ENCODE data around the gene NPAS3.

The NPAS3 gene

GRCh38 chr14:33564774-33565630, 626.3 kb downstream of the NPAS3 start:
- FAIRE-seq (no peak), DNase-seq (ENCODE audit: insufficient read length, low spot score) (no peak)

- no peak for FAIRE-seq
- DNase-seq (ENCODE audit: insufficient read length, low spot score): no peak
Observed at GRCh38 chr14:33566082-33566481, 627.4 kb downstream of the NPAS3 start.

GRCh38 chr14:33567023-33567728, 628.5 kb downstream of the NPAS3 start:
- FAIRE-seq (no peak), DNase-seq (ENCODE audit: insufficient read length, low spot score) (no peak)

GRCh38 chr14:33567731-33568130, 629.1 kb downstream of the NPAS3 start:
- no peak for FAIRE-seq
- no peak for DNase-seq (ENCODE audit: insufficient read length, low spot score)

GRCh38 chr14:33568935-33569579, 630.4 kb downstream of the NPAS3 start:
- no peak for FAIRE-seq
- no peak for DNase-seq (ENCODE audit: insufficient read length, low spot score)

GRCh38 chr14:33569821-33570687, 631.4 kb downstream of the NPAS3 start:
- DNase-seq (ENCODE audit: insufficient read length, low spot score) (no peak), FAIRE-seq (no peak)

GRCh38 chr14:33570694-33571310, 632.1 kb downstream of the NPAS3 start:
- DNase-seq (ENCODE audit: insufficient read length, low spot score) (no peak), FAIRE-seq (no peak)

GRCh38 chr14:33573301-33573880, 634.7 kb downstream of the NPAS3 start:
- FAIRE-seq: no peak
- DNase-seq (ENCODE audit: insufficient read length, low spot score): no peak

- no peak for DNase-seq (ENCODE audit: insufficient read length, low spot score)
- no peak for FAIRE-seq
Observed at GRCh38 chr14:33576014-33576413, 637.3 kb downstream of the NPAS3 start.

DNA sequence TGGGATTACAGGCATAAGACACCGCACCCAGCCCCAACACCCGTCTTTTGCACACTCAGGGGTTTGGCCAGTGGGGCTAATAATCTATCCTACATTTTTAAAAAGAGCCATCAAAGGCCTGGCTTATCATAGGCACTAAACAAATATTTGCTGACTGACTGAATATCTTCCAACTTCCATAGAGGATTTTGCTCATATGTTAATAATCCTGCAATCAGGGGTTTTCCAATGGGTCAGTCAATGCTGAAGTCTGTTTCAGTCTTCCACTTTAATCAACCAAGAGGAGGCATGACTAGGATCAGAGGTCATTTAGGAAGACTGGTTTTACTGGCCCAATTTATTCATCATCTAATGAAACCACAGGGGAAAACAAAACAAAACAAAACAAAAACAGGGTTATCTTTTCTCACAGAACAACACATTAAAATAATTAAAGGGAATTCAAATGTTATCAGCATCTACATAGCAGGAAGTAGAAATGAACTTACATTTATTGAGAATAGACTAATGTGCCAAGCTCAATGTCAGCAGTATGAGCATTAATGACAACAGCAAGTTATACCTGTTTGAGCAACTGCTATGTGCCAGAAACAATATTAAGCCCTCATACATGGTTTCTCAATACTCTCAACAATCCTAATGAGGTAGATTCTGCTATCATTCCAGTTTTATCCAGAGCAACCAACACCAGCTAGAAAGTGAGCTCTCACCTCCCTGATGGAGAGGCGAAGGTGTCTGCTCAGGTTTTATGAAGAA, 640.0 kb downstream of the NPAS3 start:
- DNase-seq (ENCODE audit: insufficient read length, low spot score): no peak
- FAIRE-seq: no peak

DNA sequence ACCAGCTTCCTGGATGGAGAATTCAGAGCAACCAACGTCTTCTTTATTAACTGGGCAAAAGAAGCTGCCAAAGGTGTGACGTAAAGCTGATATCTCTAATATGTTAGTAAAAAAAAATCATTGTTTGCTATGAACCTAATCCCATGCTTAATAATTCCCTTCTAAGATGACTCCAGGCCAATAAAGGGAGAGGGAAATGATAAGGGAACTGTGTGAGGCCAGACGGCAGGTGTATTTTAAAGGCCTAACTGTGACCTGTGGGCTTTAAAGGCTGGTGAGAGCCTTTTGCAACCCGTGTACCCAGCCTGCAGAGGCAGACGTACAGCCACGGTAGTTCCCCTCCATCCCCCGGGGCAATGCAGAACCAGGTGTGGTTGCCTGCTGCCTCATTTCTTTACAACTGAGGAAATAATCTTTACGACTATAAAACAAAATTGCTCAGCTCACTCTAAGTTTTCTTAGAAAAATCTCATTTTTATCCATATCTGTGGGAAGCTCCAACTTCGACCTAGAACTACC, 641.6 kb downstream of the NPAS3 start:
- DNase-seq (ENCODE audit: insufficient read length, low spot score) (no peak), FAIRE-seq (no peak)

DNA sequence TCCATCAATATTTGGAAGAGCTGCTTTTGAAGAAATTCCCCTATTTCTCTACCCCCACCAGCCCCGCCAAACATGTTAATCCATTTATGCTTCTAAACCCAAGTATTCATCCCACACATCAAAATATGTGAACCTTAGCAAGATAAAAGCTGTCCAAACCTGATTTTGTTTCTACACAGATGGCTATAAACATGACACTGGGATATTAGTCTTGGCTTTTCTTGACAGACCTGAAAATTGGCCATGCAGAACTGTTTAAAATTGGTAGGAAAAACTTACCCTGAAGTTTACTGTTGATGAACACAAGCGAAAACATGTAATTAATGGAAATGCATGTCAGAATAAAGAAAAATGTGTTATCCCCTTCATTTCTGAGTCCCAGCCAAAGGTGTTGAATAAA, 642.2 kb downstream of the NPAS3 start:
- no peak for FAIRE-seq
- no peak for DNase-seq (ENCODE audit: insufficient read length, low spot score)

GRCh38 chr14:33584697-33585096, 646.0 kb downstream of the NPAS3 start:
- FAIRE-seq: no peak

DNA sequence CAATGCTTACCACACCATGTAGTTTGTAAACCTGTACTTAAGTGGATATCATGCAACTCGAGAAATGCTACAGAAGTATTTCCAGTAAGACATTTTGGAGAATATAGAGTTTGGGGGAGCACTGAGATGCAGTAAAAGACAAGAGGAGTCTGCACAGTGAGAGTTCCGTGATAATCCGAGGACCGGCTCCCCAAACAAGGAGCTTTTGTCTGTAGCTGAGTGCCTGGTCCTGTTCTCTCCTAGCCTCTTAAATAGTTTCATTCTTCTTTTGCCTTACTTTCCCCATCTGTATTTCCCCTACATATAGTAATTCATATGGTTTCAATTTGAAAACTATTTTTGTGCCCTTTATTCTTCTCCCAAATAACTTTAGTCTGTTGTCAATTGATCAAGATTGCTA, 648.1 kb downstream of the NPAS3 start:
- DNase-seq (ENCODE audit: insufficient read length, low spot score) (no peak), FAIRE-seq (no peak)

More at GRCh38 chr14:33584697-33585096, 646.0 kb downstream of the NPAS3 start:
- no peak for DNase-seq (ENCODE audit: insufficient read length, low spot score)

GRCh38 chr14:33587791-33588190, 649.1 kb downstream of the NPAS3 start:
- no peak for DNase-seq (ENCODE audit: insufficient read length, low spot score)
- no peak for FAIRE-seq

DNA sequence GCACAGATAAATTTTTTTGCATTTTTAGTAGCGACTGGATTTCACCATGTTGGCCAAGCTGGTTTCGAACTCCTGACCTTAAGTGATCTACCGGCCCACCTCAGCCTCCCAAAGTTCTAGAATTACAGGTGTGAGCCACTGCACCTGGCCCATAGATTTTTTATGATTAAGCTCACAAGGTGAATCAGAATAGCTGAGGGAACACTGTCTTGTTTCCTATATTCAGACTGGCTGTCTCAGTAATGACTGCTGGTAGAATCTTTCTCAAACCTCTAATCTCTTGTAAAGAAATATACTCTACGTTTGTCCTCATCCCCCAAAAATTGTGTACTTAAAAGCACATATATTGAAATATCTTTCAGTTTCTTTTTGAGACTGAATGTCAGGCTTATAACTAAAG, 650.1 kb downstream of the NPAS3 start:
- FAIRE-seq (no peak), DNase-seq (ENCODE audit: insufficient read length, low spot score) (no peak)

GRCh38 chr14:33589334-33589733, 650.7 kb downstream of the NPAS3 start:
- no peak for FAIRE-seq
- no peak for DNase-seq (ENCODE audit: insufficient read length, low spot score)

- no peak for FAIRE-seq
- DNase-seq (ENCODE audit: insufficient read length, low spot score): no peak
Observed at GRCh38 chr14:33590891-33591630, 652.4 kb downstream of the NPAS3 start.

Data from GM19239 (cell line).